B cell (primary cell): ENCODE data around the gene CITED4. TPM values are rescaled to one million over a fixed set of nuclear protein-coding genes. Genes with fewer than 3 reads are reported as not detected.

Experiments used
- ATAC-seq: fragments of 200-7000 bp; cut with Tn5 transposase; one replicate; pipeline ENCODE4 v1.10.0; 2021; ENCODE audit warnings: low read depth, mild to moderate bottlenecking, moderate number of reproducible peaks, moderate library complexity
- CTCF ChIA-PET: fragments of 350-600 bp; sonication (Branson Sonifier 250); formaldehyde crosslinking; loops from one replicate; lab custom pipeline; 2021; ENCODE audit warnings: antibody characterized with exemption, inconsistent platforms; lab: Charles Lee
- POLR2A ChIA-PET: fragments of 350-600 bp; sonication (Branson Sonifier 250); formaldehyde crosslinking; loops from one replicate; lab custom pipeline; 2021; ENCODE audit warnings: antibody characterized with exemption; lab: Charles Lee
- DNase-seq: peaks from one replicate; pipeline ENCODE4 v3.0.0; 2013
- H2AFZ ChIP-seq: 2 replicates; pipeline ENCODE4 v1.6.1; 2012; ENCODE audit warnings: mild to moderate bottlenecking, low read depth, low read length; ENCODE audit not compliant: insufficient read depth, poor library complexity, severe bottlenecking
- H3K27ac ChIP-seq, 2 donors: 1 replicate in 1 of 2; 2 replicates in 1 of 2; pipeline ENCODE4 v1.5.1; 2012 to 2013; ENCODE audit warnings: low read length in 2 of 2, mild to moderate bottlenecking in 2 of 2, moderate library complexity in 1 of 2
- H3K27me3 ChIP-seq, 4 experiments: fragments of 200-600 bp in 1 of 4; sonication (generic) in 1 of 4; replicated peaks in 1 of 4; 1 replicate in 2 of 4; 2 replicates in 2 of 4; pipeline versions ENCODE4 v1.6.1 to v1.7.0; 2013 to 2016; ENCODE audit warnings: low read length in 3 of 4, mild to moderate bottlenecking in 2 of 4, mixed read lengths in 1 of 4, moderate library complexity in 1 of 4; ENCODE audit not compliant: insufficient read depth in 4 of 4, control insufficient read depth in 3 of 4; ENCODE audit errors: control extremely low read depth in 1 of 4
- H3K36me3 ChIP-seq, 2 experiments: replicated peaks in 1 of 2; 1 replicate in 1 of 2; 2 replicates in 1 of 2; pipeline versions ENCODE4 v1.6.1 to v1.7.1; 2013; ENCODE audit warnings: low read length in 1 of 2; ENCODE audit not compliant: insufficient read depth in 2 of 2, control insufficient read depth in 1 of 2; ENCODE audit errors: control extremely low read depth in 1 of 2, extremely low read depth in 1 of 2
- H3K4me1 ChIP-seq, 2 donors: fragments of 200-600 bp in 1 of 2; sonication (generic) in 1 of 2; 1 replicate in 1 of 2; 2 replicates in 1 of 2; pipeline versions ENCODE4 v1.5.1 to v1.6.1; 2013 to 2017; ENCODE audit warnings: low read length in 2 of 2; ENCODE audit not compliant: control insufficient read depth in 2 of 2, insufficient read depth in 2 of 2
- H3K4me2 ChIP-seq: replicated peaks from 2 replicates; pipeline ENCODE3; 2012; ENCODE audit warnings: mild to moderate bottlenecking, low read depth, low read length; ENCODE audit not compliant: poor library complexity, severe bottlenecking
- H3K4me3 ChIP-seq, 5 experiments: fragments of 200-600 bp in 1 of 5; sonication (generic) in 1 of 5; 1 replicate in 3 of 5; 2 replicates in 2 of 5; pipeline versions ENCODE4 v1.5.1 to v1.7.0; 2011 to 2016; ENCODE audit warnings: low read length in 4 of 5, mild to moderate bottlenecking in 4 of 5, low read depth in 2 of 5, control low read depth in 1 of 5, moderate library complexity in 1 of 5; ENCODE audit not compliant: insufficient read depth in 1 of 5; ENCODE audit errors: control extremely low read depth in 1 of 5, extremely low read depth in 1 of 5
- H3K79me2 ChIP-seq: fragments of 200-600 bp; sonication (generic); one replicate; pipeline ENCODE4 v1.6.0; 2016; ENCODE audit warnings: low read length; ENCODE audit not compliant: control insufficient read depth, insufficient read depth
- H3K9ac ChIP-seq: fragments of 200-600 bp; sonication (generic); 2 replicates; pipeline ENCODE4 v1.6.1; 2017; ENCODE audit warnings: mild to moderate bottlenecking, low read length, moderate library complexity
- H3K9me3 ChIP-seq, 3 donors: one replicate each; pipeline versions ENCODE4 v1.6.1 to v1.7.1; 2013; ENCODE audit warnings: low read length in 2 of 3; ENCODE audit not compliant: control insufficient read depth in 2 of 3, insufficient read depth in 1 of 3; ENCODE audit errors: control extremely low read depth in 1 of 3
- H4K20me1 ChIP-seq: 2 replicates; pipeline ENCODE4 v1.6.0; 2012; ENCODE audit warnings: mild to moderate bottlenecking, low read length; ENCODE audit not compliant: insufficient read depth, control insufficient read depth, poor library complexity, severe bottlenecking
- H3K27ac Mint-ChIP-seq: one replicate; pipeline ENCODE4 v1.8.0; 2021; ENCODE audit warnings: mixed read lengths
- H3K27me3 Mint-ChIP-seq: one replicate; pipeline ENCODE4 v1.8.0; 2021; ENCODE audit warnings: mixed read lengths
- H3K4me1 Mint-ChIP-seq: one replicate; pipeline ENCODE4 v1.8.0; 2021; ENCODE audit warnings: mixed read lengths
- H3K4me3 Mint-ChIP-seq: one replicate; pipeline ENCODE4 v1.8.0; 2021; ENCODE audit warnings: mixed read lengths
- H3K9me3 Mint-ChIP-seq: one replicate; pipeline ENCODE4 v1.8.0; 2022; ENCODE audit warnings: mixed read lengths; ENCODE audit not compliant: insufficient read depth
- CTCF ChIP-seq: fragments of 200-600 bp; IDR thresholded peaks from one replicate; pipeline ENCODE4 v1.8.0; 2022; ENCODE audit warnings: antibody characterized with exemption, mild to moderate bottlenecking
- EZH2 ChIP-seq: IDR thresholded peaks from 2 replicates; pipeline ENCODE4 v1.6.1; 2012; ENCODE audit warnings: borderline replicate concordance, low read depth, mild to moderate bottlenecking, moderate library complexity, low read length; ENCODE audit not compliant: insufficient read depth, poor library complexity, severe bottlenecking
- whole genome bisulfite sequencing: methylation state at CpG from one replicate; pipeline ENCODE4 v1.1.5; 2013; ENCODE audit warnings: missing lambda C conversion rate; ENCODE audit not compliant: insufficient coverage; 5-methylcytosine and 5-hydroxymethylcytosine counted together
- intact Hi-C: fragments of 100-400 bp; cut with micrococcal nuclease; formaldehyde crosslinking; loops from one replicate; pipeline ENCODE4 v1.10.0; 2022
- polyA plus RNA-seq: library from polyadenylated mRNA; depleted of rRNA; stranded (reverse); fragments of >200 nt; gene quantifications from 2 replicates; pipeline ENCODE4 v1.2.3, GENCODE V29; 2012
- total RNA-seq, 2 donors: library from RNA; stranded (reverse); fragments of 120-200 nt in 1 of 2; gene quantifications; 1 replicate in 1 of 2; 2 replicates in 1 of 2; pipeline versions ENCODE4 v1.2.3 to v1.2.4, GENCODE V29; 2013 to 2022

CITED4 gene
- total and polyA plus RNA-seq, 2 donors (not counting 1 experiment from before 2014, with no cell fraction given) = 3.2 to 5.6 TPM

- H3K4me3 ChIP-seq = no peak overlapping the region
- Mint-ChIP-seq H3K9me3 (no peaks in the 10 kb centered on the region), H3K4me3 (no peak overlapping the region), H3K27me3 (peaks cover 27% of the 10 kb centered on the region), H3K27ac (no peak overlapping the region), H3K4me1 (peaks cover 8% of the 10 kb centered on the region)
- ChIA-PET CTCF (interaction anchor here (0.7 kb wide), 1 partner anchor 539 kb away, joined by 5 read pairs; no protein-coding TSS in a partner anchor), POLR2A (interaction anchor here (0.7 kb wide), 1 partner anchor 159 kb away, joined by 4 read pairs; no protein-coding TSS in a partner anchor)
- H3K27me3 ChIP-seq = peaks cover 0 to 40% (median 9%) of the 10 kb centered on the region in 4 experiments
- no peak overlapping the region for H2AFZ ChIP-seq
- H4K20me1 ChIP-seq = no peaks in the 10 kb centered on the region
- H3K27ac ChIP-seq = no peak overlapping the region
- H3K9ac ChIP-seq = no peak overlapping the region
- 93% methylated on average over 2 of the region's 2 CpGs for WGBS
- H3K4me2 ChIP-seq = no peak overlapping the region
- no peaks in the 10 kb centered on the region for H3K79me2 ChIP-seq
- no peak for DNase-seq
- H3K4me1 ChIP-seq = peaks cover 8 to 11% of the 10 kb centered on the region in 2 donors
- H3K9me3 ChIP-seq = peaks cover 0 to 7% (median 0%) of the 10 kb centered on the region in 3 donors
- no peaks in the 10 kb centered on the region for H3K36me3 ChIP-seq
- TF ChIP-seq EZH2 (no peak), CTCF (no peak)
- intact Hi-C loops = no loop called here
- ATAC-seq = no peak
Observed at GRCh38 chr1:40857737-40858136, 4.4 kb downstream of the CITED4 start.

DNA sequence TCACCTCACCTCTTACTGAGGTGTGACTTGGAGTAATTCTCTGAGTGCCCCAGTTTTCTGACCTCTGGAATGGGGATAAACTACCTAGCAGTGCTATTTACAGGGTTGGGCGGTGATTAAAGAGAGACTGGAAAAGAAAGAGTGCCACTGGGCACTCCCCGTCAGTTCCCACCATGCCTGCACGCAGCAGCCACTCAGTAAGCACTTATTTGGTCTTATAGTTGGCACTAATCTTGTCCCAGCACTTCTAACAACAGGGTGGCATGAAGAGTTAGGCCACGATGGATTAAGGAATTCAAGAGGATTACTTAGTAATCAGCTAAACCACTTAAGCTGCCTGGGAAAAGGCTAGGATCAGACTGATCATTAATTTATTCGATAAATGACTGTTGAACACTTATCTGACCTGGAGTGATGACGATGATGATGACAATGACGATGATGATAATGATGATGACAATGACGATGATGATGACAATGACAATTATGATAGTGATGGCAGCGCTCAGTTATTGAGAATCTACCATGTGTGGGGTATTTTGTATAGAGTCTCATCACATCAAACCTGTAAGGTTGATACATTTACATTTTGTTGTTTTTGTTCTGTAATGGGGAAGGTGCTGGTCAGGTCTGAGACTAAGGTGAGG, 5.4 kb downstream of the CITED4 start:
- no peaks in the 10 kb centered on the region for H3K9me3 Mint-ChIP-seq
- no peaks in the 10 kb centered on the region for H3K79me2 ChIP-seq
- ATAC-seq = no peak
- peaks cover 0 to 3% (median 0%) of the 10 kb centered on the region in 3 donors for H3K9me3 ChIP-seq
- H4K20me1 ChIP-seq = no peaks in the 10 kb centered on the region
- no peak overlapping the region for H3K4me3 ChIP-seq
- WGBS = 95% methylated on average over 8 of the region's 9 CpGs
- no peak overlapping the region for H3K4me2 ChIP-seq
- CTCF ChIA-PET = interaction anchor here (0.7 to 0.9 kb wide), 2 partner anchors 82 to 538 kb away, joined by 4 to 5 read pairs; no protein-coding TSS in a partner anchor
- no peaks in the 10 kb centered on the region for H3K36me3 ChIP-seq
- TF ChIP-seq CTCF (no peak), EZH2 (no peak)
- no peak overlapping the region for H3K27ac ChIP-seq
- H3K9ac ChIP-seq = no peak overlapping the region
- intact Hi-C loops = no loop called here
- POLR2A ChIA-PET = interaction anchor here (0.7 kb wide), 1 partner anchor 158 kb away, joined by 4 read pairs; no protein-coding TSS in a partner anchor
- H3K4me1 ChIP-seq = peaks cover 6 to 9% of the 10 kb centered on the region in 2 donors
- H3K4me1 Mint-ChIP-seq = peaks cover 4% of the 10 kb centered on the region
- peaks cover 27% of the 10 kb centered on the region for H3K27me3 Mint-ChIP-seq
- H3K4me3 Mint-ChIP-seq = no peak overlapping the region
- H3K27me3 ChIP-seq = peaks cover 0 to 40% (median 9%) of the 10 kb centered on the region in 4 experiments
- DNase-seq = no peak
- no peak overlapping the region for H2AFZ ChIP-seq
- H3K27ac Mint-ChIP-seq = no peak overlapping the region
